H9 (cell line): ENCODE results near the gene ABCB11. TPM values are rescaled to one million over a fixed set of nuclear protein-coding genes. Genes with fewer than 3 reads are reported as not detected.

Experiments
- DNase-seq: peaks from one replicate; pipeline ENCODE4 v3.0.0-alpha.2; 2017
- H2AFZ ChIP-seq: one replicate; pipeline ENCODE4 v1.6.1; 2013; ENCODE audit warnings: mild to moderate bottlenecking, low read length, control low read depth, moderate library complexity
- H2AK5ac ChIP-seq: 2 replicates; pipeline ENCODE4 v1.6.1; 2013; ENCODE audit warnings: low read length, control low read depth, mixed read lengths; ENCODE audit not compliant: insufficient read length
- H2BK120ac ChIP-seq: one replicate; pipeline ENCODE4 v1.6.1; 2013; ENCODE audit warnings: low read depth, mild to moderate bottlenecking, low read length, control low read depth, inconsistent platforms; ENCODE audit not compliant: poor library complexity, severe bottlenecking
- H2BK12ac ChIP-seq: 2 replicates; pipeline ENCODE4 v1.6.1; 2013; ENCODE audit warnings: low read length, control low read depth, mixed read lengths, low read depth; ENCODE audit not compliant: insufficient read length
- H2BK15ac ChIP-seq: 2 replicates; pipeline ENCODE4 v1.6.1; 2013; ENCODE audit warnings: low read depth, low read length, control low read depth
- H2BK20ac ChIP-seq: one replicate; pipeline ENCODE4 v1.6.1; 2013; ENCODE audit warnings: low read depth, mild to moderate bottlenecking, low read length, control low read depth, inconsistent platforms; ENCODE audit not compliant: poor library complexity, severe bottlenecking
- H2BK5ac ChIP-seq: 2 replicates; pipeline ENCODE4 v1.6.1; 2013; ENCODE audit warnings: low read length, control low read depth, mixed read lengths; ENCODE audit not compliant: insufficient read length
- H3K14ac ChIP-seq: 2 replicates; pipeline ENCODE4 v1.6.1; 2013; ENCODE audit warnings: low read length, control low read depth; ENCODE audit not compliant: insufficient read depth
- H3K18ac ChIP-seq: 2 replicates; pipeline ENCODE4 v1.6.1; 2013; ENCODE audit warnings: low read depth, mild to moderate bottlenecking, mixed read lengths, low read length, control low read depth; ENCODE audit not compliant: insufficient read length
- H3K23ac ChIP-seq: 2 replicates; pipeline ENCODE4 v1.6.1; 2013; ENCODE audit warnings: low read length, control low read depth, mixed read lengths, low read depth; ENCODE audit not compliant: insufficient read length
- H3K23me2 ChIP-seq: 2 replicates; pipeline ENCODE4 v1.6.1; 2013; ENCODE audit warnings: low read depth, mild to moderate bottlenecking, mixed read lengths, low read length, control low read depth; ENCODE audit not compliant: insufficient read length, poor library complexity, severe bottlenecking
- H3K27ac ChIP-seq: 2 replicates; pipeline ENCODE4 v1.5.1; 2013; ENCODE audit warnings: low read length, control low read depth, mixed read lengths, low read depth; ENCODE audit not compliant: insufficient read length
- H3K27me3 ChIP-seq: 2 replicates; pipeline ENCODE4 v1.6.1; 2013; ENCODE audit warnings: low read length, control low read depth, inconsistent platforms; ENCODE audit not compliant: insufficient read depth
- H3K4ac ChIP-seq: 2 replicates; pipeline ENCODE4 v1.6.1; 2013; ENCODE audit warnings: low read depth, mild to moderate bottlenecking, control low read depth, inconsistent platforms, low read length, moderate library complexity
- H3K4me1 ChIP-seq: 2 replicates; pipeline ENCODE4 v1.6.1; 2013; ENCODE audit warnings: low read length, control low read depth, inconsistent platforms; ENCODE audit not compliant: insufficient read depth
- H3K4me2 ChIP-seq: 2 replicates; pipeline ENCODE4 v1.6.1; 2013; ENCODE audit warnings: low read length, control low read depth, mixed read lengths; ENCODE audit not compliant: insufficient read length, insufficient read depth
- H3K56ac ChIP-seq: 2 replicates; pipeline ENCODE4 v1.6.1; 2013; ENCODE audit warnings: low read depth, mild to moderate bottlenecking, mixed read lengths, low read length, control low read depth; ENCODE audit not compliant: insufficient read length
- H3K79me1 ChIP-seq: 2 replicates; pipeline ENCODE4 v1.6.1; 2013; ENCODE audit warnings: low read depth, mild to moderate bottlenecking, moderate library complexity, low read length, control low read depth, inconsistent platforms; ENCODE audit not compliant: insufficient read depth, poor library complexity, severe bottlenecking
- H3K79me2 ChIP-seq: 2 replicates; pipeline ENCODE4 v1.6.1; 2013; ENCODE audit warnings: low read length, control low read depth, inconsistent platforms; ENCODE audit not compliant: insufficient read depth
- H3K9ac ChIP-seq: 2 replicates; pipeline ENCODE4 v1.6.1; 2013; ENCODE audit warnings: low read length, control low read depth, mixed read lengths; ENCODE audit not compliant: insufficient read length; ENCODE audit errors: extremely low read depth
- H3K9me3 ChIP-seq: one replicate; pipeline ENCODE4 v1.6.1; 2013; ENCODE audit warnings: low read depth, low read length, inconsistent platforms; ENCODE audit not compliant: control insufficient read depth
- H3T11ph ChIP-seq: one replicate; pipeline ENCODE4 v1.6.1; 2013; ENCODE audit warnings: mild to moderate bottlenecking, low read length, control low read depth, inconsistent platforms
- H4K20me1 ChIP-seq: one replicate; pipeline ENCODE4 v1.6.1; 2013; ENCODE audit not compliant: control insufficient read depth, insufficient read length, insufficient read depth
- H4K5ac ChIP-seq: 2 replicates; pipeline ENCODE4 v1.6.1; 2013; ENCODE audit warnings: low read depth, mild to moderate bottlenecking, mixed read lengths, low read length, control low read depth; ENCODE audit not compliant: insufficient read length
- H4K8ac ChIP-seq: replicated peaks from 2 replicates; pipeline ENCODE4 v1.6.1; 2013; ENCODE audit warnings: low read length, control low read depth, mixed read lengths, low read depth; ENCODE audit not compliant: insufficient read length
- H4K91ac ChIP-seq: 2 replicates; pipeline ENCODE4 v1.6.1; 2013; ENCODE audit warnings: low read depth, mild to moderate bottlenecking, moderate library complexity, mixed read lengths, low read length, control low read depth; ENCODE audit not compliant: insufficient read length
- H3K27ac Mint-ChIP-seq, 3 experiments: 2 replicates in 2 of 3; 3 replicates in 1 of 3; pipeline ENCODE4 v1.8.0; 2020 to 2021; ENCODE audit warnings: mixed read lengths in 3 of 3, mild to moderate bottlenecking in 1 of 3, moderate library complexity in 1 of 3
- H3K27me3 Mint-ChIP-seq: 2 replicates; pipeline ENCODE4 v1.8.0; 2021; ENCODE audit warnings: low read depth, mild to moderate bottlenecking, moderate library complexity, mixed read lengths
- H3K36me3 Mint-ChIP-seq, 3 experiments: 2 replicates in 2 of 3; 3 replicates in 1 of 3; pipeline ENCODE4 v1.8.0; 2020 to 2021; ENCODE audit warnings: low read depth in 3 of 3, mixed read lengths in 3 of 3; ENCODE audit not compliant: insufficient read depth in 1 of 3
- H3K4me1 Mint-ChIP-seq, 2 experiments: 2 replicates each; pipeline ENCODE4 v1.8.0; 2020; ENCODE audit warnings: mixed read lengths in 2 of 2
- H3K4me3 Mint-ChIP-seq, 2 experiments: 2 replicates in 1 of 2; 3 replicates in 1 of 2; pipeline ENCODE4 v1.8.0; 2020 to 2021; ENCODE audit warnings: mild to moderate bottlenecking in 2 of 2, mixed read lengths in 2 of 2, moderate library complexity in 1 of 2
- H3K9me3 Mint-ChIP-seq, 2 experiments: 2 replicates in 1 of 2; 3 replicates in 1 of 2; pipeline ENCODE4 v1.8.0; 2020; ENCODE audit warnings: mild to moderate bottlenecking in 2 of 2, mixed read lengths in 2 of 2, moderate library complexity in 1 of 2
- CTCF ChIP-seq: fragments of 200-600 bp; sonication (generic); conservative IDR thresholded peaks from 3 replicates; pipeline ENCODE4 v1.8.0; 2021; ENCODE audit warnings: antibody characterized with exemption, mild to moderate bottlenecking
- WGBS: extraction: QIAGEN DNeasy Blood & Tissue Kit; methylation state at CpG from one replicate; pipeline ENCODE4 v1.1.7; 2013; ENCODE audit warnings: missing lambda C conversion rate, low lambda C conversion rate, mixed read lengths; ENCODE audit not compliant: insufficient read length; ENCODE audit errors: extremely low coverage; 5-methylcytosine and 5-hydroxymethylcytosine counted together
- total RNA-seq: library from RNA; stranded (reverse); gene quantifications from 2 replicates; pipeline ENCODE4 v1.2.1, GENCODE V29; 2021

The ABCB11 gene
- total RNA-seq, 1 experiment from 2014 or later, result not detected

- H2BK12ac ChIP-seq, result no peak overlapping the region
- no peaks in the 10 kb centered on the region for H3K79me1 ChIP-seq
- H2BK5ac ChIP-seq, result no peak overlapping the region
- H2BK20ac ChIP-seq, result no peak overlapping the region
- H4K5ac ChIP-seq, result no peak overlapping the region
- H2BK15ac ChIP-seq, result no peak overlapping the region
- no peak overlapping the region for H3K23ac ChIP-seq
- no peaks in the 10 kb centered on the region for H3K27me3 Mint-ChIP-seq
- H2AFZ ChIP-seq, result no peak overlapping the region
- H4K20me1 ChIP-seq, result no peaks in the 10 kb centered on the region
- H3K4me3 Mint-ChIP-seq, result no peak overlapping the region
- no peak for DNase-seq
- H3K9me3 Mint-ChIP-seq, result peaks cover 7 to 9% of the 10 kb centered on the region in 2 experiments
- H3K23me2 ChIP-seq, result no peaks in the 10 kb centered on the region
- H4K8ac ChIP-seq, result no peak overlapping the region
- no peak overlapping the region for H3T11ph ChIP-seq
- no peaks in the 10 kb centered on the region; the same call in 1 of the 2 replicates for H3K27me3 ChIP-seq
- H3K9me3 ChIP-seq, result no peaks in the 10 kb centered on the region
- H2AK5ac ChIP-seq, result no peak overlapping the region
- no peak overlapping the region for H4K91ac ChIP-seq
- H3K4ac ChIP-seq, result no peak overlapping the region
- H3K27ac Mint-ChIP-seq, result no peak overlapping the region
- H3K56ac ChIP-seq, result no peak overlapping the region
- peaks cover 0 to 11% (median 5%) of the 10 kb centered on the region in 3 experiments; a peak in 4 of 7 replicates for H3K36me3 Mint-ChIP-seq
- no peak overlapping the region for H3K4me2 ChIP-seq
- no peak overlapping the region for H3K27ac ChIP-seq
- WGBS, result no CpG with 5 or more reads among the region's 4 CpGs
- no peak overlapping the region for H3K18ac ChIP-seq
- no peak for TF ChIP-seq CTCF
- no peak overlapping the region for H3K9ac ChIP-seq
- no peak overlapping the region for H3K14ac ChIP-seq
- H2BK120ac ChIP-seq, result no peak overlapping the region
- H3K4me1 Mint-ChIP-seq, result peaks cover 46% of the 10 kb centered on the region in 2 experiments
- no peaks in the 10 kb centered on the region for H3K79me2 ChIP-seq
- H3K4me1 ChIP-seq, result peaks cover 10% of the 10 kb centered on the region
Observed at GRCh38 chr2:168916331-168916675, 114.8 kb downstream of the ABCB11 start.
